Naive thymus-derived CD8-positive, alpha-beta T cell (primary cell): ENCODE measurements around the gene ATP2C2. TPM values are rescaled to one million over a fixed set of nuclear protein-coding genes. Genes with fewer than 3 reads are reported as not detected.

Source experiments
- ATAC-seq, 2 donors: fragments of 150-1000 bp; cut with Tn5 transposase in 1 of 2; sonication (Bioruptor Pico), chemical (Tn5 transposase) in 1 of 2; 1 replicate in 1 of 2; 2 replicates in 1 of 2; pipeline ENCODE4 v1.10.0; 2021; ENCODE audit warnings: mild to moderate bottlenecking in 2 of 2, moderate library complexity in 2 of 2
- POLR2A ChIA-PET: fragments of 350-600 bp; sonication (Branson Sonifier 250); formaldehyde crosslinking; loops from one replicate; lab custom pipeline; 2021; ENCODE audit warnings: antibody characterized with exemption; lab: Charles Lee
- DNase-seq, 10 donors: peaks; one replicate each; pipeline versions ENCODE4 v3.0.0 to v3.0.0-alpha.2; 2020 to 2022
- H3K27ac Mint-ChIP-seq, 10 donors: one replicate each; pipeline ENCODE4 v1.8.0; 2020 to 2022; ENCODE audit warnings: mild to moderate bottlenecking in 10 of 10, mixed read lengths in 10 of 10, moderate library complexity in 4 of 10, inconsistent platforms in 1 of 10
- H3K27me3 Mint-ChIP-seq, 5 donors: one replicate each; pipeline ENCODE4 v1.8.0; 2021 to 2022; ENCODE audit warnings: mixed read lengths in 5 of 5
- H3K36me3 Mint-ChIP-seq, 3 donors: one replicate each; pipeline ENCODE4 v1.8.0; 2020 to 2022; ENCODE audit warnings: mixed read lengths in 3 of 3, mild to moderate bottlenecking in 2 of 3, inconsistent platforms in 1 of 3
- H3K4me1 Mint-ChIP-seq, 4 donors: one replicate each; pipeline ENCODE4 v1.8.0; 2021 to 2022; ENCODE audit warnings: mixed read lengths in 4 of 4
- H3K4me3 Mint-ChIP-seq, 10 donors: one replicate each; pipeline ENCODE4 v1.8.0; 2020 to 2022; ENCODE audit warnings: mild to moderate bottlenecking in 10 of 10, mixed read lengths in 10 of 10, moderate library complexity in 6 of 10, inconsistent platforms in 1 of 10
- H3K9me3 Mint-ChIP-seq, 9 donors: one replicate each; pipeline ENCODE4 v1.8.0; 2020 to 2022; ENCODE audit warnings: mixed read lengths in 9 of 9, mild to moderate bottlenecking in 3 of 9, inconsistent platforms in 1 of 9, moderate library complexity in 1 of 9
- polyA plus RNA-seq, 3 donors: library from polyadenylated mRNA; unstranded; fragments of 300-500 nt; fragmentation: Illumina TruSeq; gene quantifications; one replicate each; pipeline ENCODE4 v1.2.3, GENCODE V29; 2021
- total RNA-seq, 8 experiments: library from RNA in 2 of 8; stranded (reverse) in 2 of 8; gene quantifications; one replicate each; pipeline ENCODE4 v1.2.3 and lab custom pipeline; 2021 to 2026

Gene ATP2C2
- total and polyA plus RNA-seq, 5 experiments from 2014 or later = not detected

GRCh38 chr16:84360748-84361147 lies 7.6 kb upstream of the ATP2C2 start:
- Mint-ChIP-seq H3K4me1 (peaks cover 12 to 24% (median 18%) of the 10 kb centered on the region in 4 donors), H3K4me3 (peak overlapping the region in 2 of 10 donors; percentile 18 to 43), H3K27me3 (peaks cover 0 to 11% (median 8%) of the 10 kb centered on the region in 5 donors), H3K9me3 (no peaks in the 10 kb centered on the region), H3K36me3 (no peaks in the 10 kb centered on the region), H3K27ac (peak overlapping the region in 9 of 10 donors; percentile 22 to 98 (median 80))
- peak in 1 of 2 donors; percentile 12 for ATAC-seq
- DNase-seq = no peak
- POLR2A ChIA-PET = interaction anchor here (0.6 kb wide), 1 partner anchor 316 kb away, joined by 3 read pairs; no protein-coding TSS in a partner anchor

DNA sequence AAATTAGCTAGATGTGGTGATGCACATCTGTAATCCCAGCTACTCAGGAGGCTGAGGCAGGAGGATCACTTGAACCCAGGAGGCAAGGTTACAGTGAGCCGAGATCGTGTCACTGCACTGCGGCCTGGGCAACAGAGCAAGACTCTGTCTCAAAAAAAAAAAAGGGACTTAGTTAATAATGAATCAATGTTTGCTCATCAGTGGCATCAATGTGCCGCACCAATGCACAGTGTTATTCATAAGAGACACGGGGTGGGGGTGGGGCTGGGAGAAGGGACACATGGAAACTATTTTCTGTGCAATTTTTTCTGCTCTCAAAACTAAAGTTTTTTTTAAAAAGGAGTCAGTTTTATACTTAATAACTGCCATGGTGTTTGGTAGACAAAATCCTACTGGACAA lies 6.8 kb upstream of the ATP2C2 start:
- no peak overlapping the region for H3K4me3 Mint-ChIP-seq
- H3K4me1 Mint-ChIP-seq = peaks cover 12 to 24% (median 18%) of the 10 kb centered on the region in 4 donors
- no peaks in the 10 kb centered on the region for H3K9me3 Mint-ChIP-seq
- peak overlapping the region in 3 of 10 donors; percentile 65 to 98 (median 91) for H3K27ac Mint-ChIP-seq
- POLR2A ChIA-PET = no interaction called here
- DNase-seq = no peak
- H3K27me3 Mint-ChIP-seq = peaks cover 0 to 16% (median 12%) of the 10 kb centered on the region in 5 donors
- ATAC-seq = no peak
- H3K36me3 Mint-ChIP-seq = no peaks in the 10 kb centered on the region

DNA sequence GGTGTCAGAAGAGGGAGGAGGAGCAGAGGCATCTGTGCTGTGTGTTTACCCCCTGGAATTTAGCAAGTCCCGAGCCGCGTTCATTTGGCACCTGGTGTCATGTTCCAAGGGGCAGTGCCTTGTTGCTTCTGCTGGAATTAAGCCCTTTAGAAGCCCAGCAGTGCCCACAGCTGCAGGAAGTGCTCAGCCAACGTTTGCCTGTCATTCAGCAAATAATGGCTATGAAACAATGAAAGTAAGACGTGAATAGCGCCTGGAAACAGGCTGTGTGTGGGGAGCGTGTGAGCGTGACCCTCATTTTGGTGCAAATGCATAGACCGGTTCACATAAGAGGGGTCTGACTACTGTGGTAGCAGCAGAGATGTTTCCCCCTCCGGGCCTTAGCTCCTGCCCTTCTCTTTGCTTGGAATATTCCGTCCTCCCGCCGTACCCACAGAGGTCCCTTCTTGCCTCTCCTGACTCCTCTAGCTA lies 5.8 kb upstream of the ATP2C2 start:
- Mint-ChIP-seq H3K27me3 (peaks cover 8 to 26% (median 21%) of the 10 kb centered on the region in 5 donors), H3K9me3 (no peaks in the 10 kb centered on the region), H3K27ac (peak overlapping the region in 5 of 10 donors; percentile 17 to 78 (median 44)), H3K36me3 (no peaks in the 10 kb centered on the region), H3K4me3 (no peak overlapping the region), H3K4me1 (peaks cover 16 to 25% (median 20%) of the 10 kb centered on the region in 4 donors)
- POLR2A ChIA-PET = no interaction called here
- DNase-seq (no peak), ATAC-seq (no peak)

GRCh38 chr16:84366208-84366607 lies 2.1 kb upstream of the ATP2C2 start:
- POLR2A ChIA-PET = no interaction called here
- H3K27ac Mint-ChIP-seq = no peak overlapping the region
- H3K36me3 Mint-ChIP-seq = no peaks in the 10 kb centered on the region
- H3K9me3 Mint-ChIP-seq = no peaks in the 10 kb centered on the region
- DNase-seq = no peak
- peak in 1 of 2 donors; percentile 54 for ATAC-seq
- peak overlapping the region in 1 of 10 donors; percentile 39 for H3K4me3 Mint-ChIP-seq
- peaks cover 22 to 58% (median 39%) of the 10 kb centered on the region in 5 donors for H3K27me3 Mint-ChIP-seq
- peaks cover 8 to 16% (median 10%) of the 10 kb centered on the region in 4 donors for H3K4me1 Mint-ChIP-seq

DNA sequence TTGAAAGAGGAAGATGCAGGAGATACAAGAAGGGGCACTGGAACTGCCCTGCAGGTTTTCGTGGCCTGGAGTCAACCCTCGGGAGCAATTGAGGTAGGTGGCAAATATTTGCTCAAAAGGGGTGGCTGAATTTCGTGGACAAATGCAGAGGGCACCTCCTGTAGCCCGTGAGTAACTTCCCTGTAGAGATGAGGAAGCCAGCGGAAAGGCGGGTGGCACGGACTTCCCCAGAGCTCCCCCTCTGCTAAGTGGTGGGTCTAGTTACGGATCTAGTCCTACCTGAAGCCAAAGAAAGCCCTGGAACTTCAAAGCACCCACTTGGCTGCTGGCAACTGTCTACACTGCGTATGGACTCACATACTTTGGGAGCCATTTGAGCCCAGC lies 1.0 kb upstream of the ATP2C2 start:
- Mint-ChIP-seq H3K27ac (peak overlapping the region in 1 of 10 donors; percentile 27), H3K27me3 (peaks cover 27 to 68% (median 45%) of the 10 kb centered on the region in 5 donors), H3K4me1 (peaks cover 8 to 16% (median 10%) of the 10 kb centered on the region in 4 donors), H3K9me3 (no peaks in the 10 kb centered on the region), H3K4me3 (peak overlapping the region in 3 of 10 donors; percentile 27 to 41 (median 30)), H3K36me3 (no peaks in the 10 kb centered on the region)
- DNase-seq = no peak
- ATAC-seq = no peak
- POLR2A ChIA-PET = no interaction called here

DNA sequence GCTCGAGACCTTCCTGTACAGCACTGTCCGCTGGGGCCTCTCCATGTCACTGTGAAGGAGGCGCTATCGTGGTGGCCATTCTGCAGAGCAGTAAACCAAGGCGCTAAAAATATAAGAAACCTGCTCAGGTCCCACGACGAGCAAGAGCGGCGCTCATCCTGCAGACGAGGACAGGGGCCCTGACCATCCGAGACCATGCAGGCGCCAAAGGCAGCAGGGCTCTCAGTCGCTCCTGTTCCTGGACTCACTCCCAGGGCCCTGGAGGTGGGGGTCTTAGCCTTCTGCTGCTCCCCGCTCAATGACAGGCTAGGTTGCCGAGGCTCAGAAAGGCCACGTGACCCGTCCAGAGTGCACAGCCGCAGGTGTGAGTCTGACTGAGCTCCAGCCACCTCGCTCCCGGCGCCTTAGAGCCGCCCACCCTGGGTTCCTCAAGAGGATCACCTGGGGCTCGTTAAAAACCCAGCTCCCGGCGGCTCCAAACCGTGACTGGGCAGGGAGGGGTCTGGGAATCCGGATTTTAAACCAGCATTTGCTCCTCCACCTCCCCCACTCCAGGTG lies 509 bp upstream of the ATP2C2 start:
- DNase-seq (no peak), ATAC-seq (no peak)
- H3K27ac Mint-ChIP-seq = peak overlapping the region in 1 of 10 donors; percentile 56
- no peaks in the 10 kb centered on the region for H3K36me3 Mint-ChIP-seq
- POLR2A ChIA-PET = no interaction called here
- H3K9me3 Mint-ChIP-seq = no peaks in the 10 kb centered on the region
- H3K27me3 Mint-ChIP-seq = peaks cover 27 to 71% (median 45%) of the 10 kb centered on the region in 5 donors
- H3K4me1 Mint-ChIP-seq = peaks cover 8 to 16% (median 10%) of the 10 kb centered on the region in 4 donors
- H3K4me3 Mint-ChIP-seq = peak overlapping the region in 3 of 10 donors; percentile 6 to 41 (median 30)

DNA sequence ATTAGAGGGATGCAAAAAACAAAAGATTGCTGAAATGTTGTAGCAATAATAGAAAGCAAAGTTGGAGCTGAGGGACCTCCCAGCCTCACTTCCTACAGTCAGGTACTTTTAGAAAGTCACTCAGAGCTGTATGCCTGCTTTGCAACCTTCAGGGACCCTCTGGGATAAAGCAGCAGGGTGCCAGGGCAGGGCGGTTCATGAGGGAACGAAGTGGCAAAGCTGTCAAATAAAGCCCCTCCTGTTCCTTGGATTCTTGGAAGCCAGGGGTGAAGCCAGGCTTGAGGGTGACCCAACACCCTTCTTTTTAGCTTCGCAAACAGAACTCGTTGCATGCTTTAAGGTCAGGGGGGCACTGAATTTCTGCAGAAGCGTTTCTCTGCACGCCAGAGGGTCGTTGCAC lies 767 bp downstream of the ATP2C2 start:
- H3K4me3 Mint-ChIP-seq = peak overlapping the region in 1 of 10 donors; percentile 44
- no peak for ATAC-seq
- peaks cover 33 to 80% (median 45%) of the 10 kb centered on the region in 5 donors for H3K27me3 Mint-ChIP-seq
- no peak overlapping the region for H3K27ac Mint-ChIP-seq
- POLR2A ChIA-PET = no interaction called here
- DNase-seq = no peak
- peaks cover 8 to 16% (median 10%) of the 10 kb centered on the region in 4 donors for H3K4me1 Mint-ChIP-seq
- no peaks in the 10 kb centered on the region for H3K9me3 Mint-ChIP-seq
- no peaks in the 10 kb centered on the region for H3K36me3 Mint-ChIP-seq

DNA sequence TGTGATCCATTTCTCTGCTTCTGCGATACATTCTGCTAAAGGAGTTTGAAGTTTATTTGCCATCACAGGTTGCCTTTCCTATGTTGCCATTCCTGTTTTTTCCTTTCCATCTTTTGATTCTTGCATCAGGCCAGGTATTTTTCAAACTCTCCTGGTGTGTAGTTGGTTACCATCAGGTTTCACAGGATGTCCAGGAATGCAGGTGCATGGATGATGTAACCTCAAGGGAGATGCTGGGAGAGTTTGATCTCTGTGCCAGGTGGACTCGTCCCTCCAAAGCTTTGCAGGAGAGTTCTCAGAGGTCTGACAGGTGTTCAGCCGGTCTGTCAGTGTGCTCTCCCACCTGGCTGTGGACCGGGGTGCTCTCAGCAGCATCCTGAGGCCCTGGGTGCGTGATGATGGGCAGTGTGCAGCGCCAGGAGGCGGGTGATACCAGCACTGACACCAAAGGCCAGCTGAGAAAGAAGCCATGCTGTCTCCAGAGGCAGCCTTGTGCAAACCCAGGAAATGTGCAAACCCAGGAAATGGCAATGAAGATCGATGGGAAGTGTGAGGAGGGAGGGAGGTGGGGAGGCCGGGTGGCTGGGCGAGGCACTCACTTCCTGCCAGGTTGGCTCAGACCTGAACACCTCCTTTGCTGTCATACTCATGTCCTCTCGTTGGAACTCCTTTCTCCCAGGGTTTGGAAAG lies 1.7 kb downstream of the ATP2C2 start:
- Mint-ChIP-seq H3K27ac (no peak overlapping the region), H3K4me1 (peaks cover 8 to 16% (median 10%) of the 10 kb centered on the region in 4 donors), H3K4me3 (peak overlapping the region in 1 of 10 donors; percentile 67), H3K9me3 (no peaks in the 10 kb centered on the region), H3K27me3 (peaks cover 35 to 76% (median 44%) of the 10 kb centered on the region in 5 donors), H3K36me3 (no peaks in the 10 kb centered on the region)
- ATAC-seq (no peak), DNase-seq (no peak)
- POLR2A ChIA-PET = no interaction called here

DNA sequence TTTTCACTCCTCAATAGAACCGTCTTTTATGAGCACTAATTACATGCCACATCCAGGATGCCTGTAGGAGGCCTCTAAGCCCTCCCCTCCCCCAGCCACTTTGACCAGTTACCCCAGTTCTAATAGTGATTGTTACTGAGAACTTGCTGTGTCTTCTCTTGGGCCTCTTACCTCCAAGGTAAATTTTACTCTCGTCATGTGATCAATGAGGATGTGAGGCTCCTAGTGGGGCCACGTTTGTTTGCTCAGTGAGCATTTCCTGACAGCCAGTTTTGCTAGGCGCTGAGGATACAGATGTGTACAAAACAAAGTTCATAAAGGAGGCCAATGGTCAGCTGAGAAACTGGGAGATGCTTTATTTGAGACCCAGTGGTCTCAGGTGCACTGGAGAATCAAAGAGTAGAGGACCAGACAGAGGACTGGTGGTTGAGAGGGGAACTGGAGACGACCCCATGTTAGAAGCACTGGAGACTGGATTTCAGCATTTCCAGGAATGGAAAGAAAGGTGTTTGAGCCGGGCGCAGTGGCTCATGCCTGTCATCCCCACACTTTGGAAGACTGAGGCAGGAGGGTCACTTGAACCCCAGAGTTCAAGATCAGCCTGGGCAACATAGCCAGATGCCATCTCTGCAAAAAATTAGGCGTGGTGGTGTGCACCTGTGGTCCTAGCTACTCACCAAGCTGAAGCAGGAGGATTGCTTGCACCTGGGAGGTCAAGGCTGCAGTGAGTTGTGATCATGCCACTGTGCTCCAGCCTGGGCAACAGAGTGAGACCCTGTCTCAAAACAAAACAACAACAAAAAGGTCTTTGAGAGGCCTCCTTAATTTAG lies 2.6 kb downstream of the ATP2C2 start:
- DNase-seq (no peak), ATAC-seq (no peak)
- peaks cover 35 to 74% (median 49%) of the 10 kb centered on the region in 5 donors for H3K27me3 Mint-ChIP-seq
- no peak overlapping the region for H3K4me3 Mint-ChIP-seq
- POLR2A ChIA-PET = no interaction called here
- H3K4me1 Mint-ChIP-seq = peaks cover 8 to 16% (median 10%) of the 10 kb centered on the region in 4 donors
- H3K9me3 Mint-ChIP-seq = no peaks in the 10 kb centered on the region
- H3K36me3 Mint-ChIP-seq = no peaks in the 10 kb centered on the region
- peak overlapping the region in 1 of 10 donors; percentile 87 for H3K27ac Mint-ChIP-seq

- Mint-ChIP-seq H3K9me3 (no peaks in the 10 kb centered on the region), H3K4me3 (no peak overlapping the region), H3K27me3 (peaks cover 35 to 70% (median 48%) of the 10 kb centered on the region in 5 donors), H3K36me3 (no peaks in the 10 kb centered on the region), H3K27ac (no peak overlapping the region), H3K4me1 (peaks cover 8 to 16% (median 10%) of the 10 kb centered on the region in 4 donors)
- DNase-seq = no peak
- no peak for ATAC-seq
- POLR2A ChIA-PET = no interaction called here
Observed at GRCh38 chr16:84371553-84371865, 3.2 kb downstream of the ATP2C2 start.

DNA sequence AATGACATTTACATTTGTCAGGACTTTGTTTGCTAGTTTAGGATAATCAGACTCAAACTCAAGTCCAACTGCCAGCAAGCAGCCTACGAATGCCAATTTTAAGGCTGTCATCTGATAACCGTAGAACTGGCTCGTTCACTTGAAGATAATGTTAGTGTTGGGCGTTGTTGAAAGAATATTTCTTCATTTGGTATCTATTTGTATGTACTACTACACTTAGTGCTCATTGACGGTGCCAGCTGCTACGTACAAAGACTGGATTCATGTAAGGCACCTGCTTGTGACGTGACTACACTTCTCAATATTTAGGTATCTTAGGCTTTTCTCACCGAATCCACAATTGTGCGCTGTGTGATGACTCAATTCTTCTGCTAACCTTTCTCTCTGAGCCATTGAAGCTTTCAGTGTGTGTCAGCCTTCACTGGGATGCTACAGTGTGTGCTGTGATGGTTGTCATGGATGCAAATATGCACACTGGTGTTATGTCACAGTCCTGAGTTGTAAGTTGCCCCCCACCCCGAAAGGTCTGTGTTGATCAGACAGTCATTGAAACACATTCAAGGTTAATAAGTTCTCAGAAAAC lies 5.7 kb downstream of the ATP2C2 start:
- ATAC-seq (no peak), DNase-seq (no peak)
- no peaks in the 10 kb centered on the region for H3K9me3 Mint-ChIP-seq
- peaks cover 27 to 63% (median 42%) of the 10 kb centered on the region in 5 donors for H3K27me3 Mint-ChIP-seq
- H3K27ac Mint-ChIP-seq = no peak overlapping the region
- POLR2A ChIA-PET = no interaction called here
- H3K36me3 Mint-ChIP-seq = no peaks in the 10 kb centered on the region
- no peak overlapping the region for H3K4me3 Mint-ChIP-seq
- H3K4me1 Mint-ChIP-seq = peaks cover 2 to 8% (median 5%) of the 10 kb centered on the region in 4 donors

GRCh38 chr16:84378099-84378498 lies 9.8 kb downstream of the ATP2C2 start:
- peaks cover 13 to 55% (median 26%) of the 10 kb centered on the region in 5 donors for H3K27me3 Mint-ChIP-seq
- H3K36me3 Mint-ChIP-seq = no peaks in the 10 kb centered on the region
- ATAC-seq = no peak
- H3K4me1 Mint-ChIP-seq = peaks cover 0 to 8% (median 4%) of the 10 kb centered on the region in 4 donors
- no peak for DNase-seq
- H3K27ac Mint-ChIP-seq = no peak overlapping the region
- no peaks in the 10 kb centered on the region for H3K9me3 Mint-ChIP-seq
- H3K4me3 Mint-ChIP-seq = no peak overlapping the region
- POLR2A ChIA-PET = no interaction called here
